Loucy (cell line): ENCODE data around the gene RNFT2.

ENCODE experiments used
- EZH2phosphoT487 ChIP-seq: fragments of 200-600 bp; IDR thresholded peaks from 2 replicates; pipeline ENCODE4 v1.6.1; 2018; ENCODE audit warnings: antibody characterized with exemption, mild to moderate bottlenecking, moderate library complexity, borderline replicate concordance
- TF ChIP-seq, protein P1 (sequence below): fragments of 200-600 bp; sonication (generic); conservative IDR thresholded peaks from 2 replicates; pipeline ENCODE4 v1.5.1; 2014; ENCODE audit warnings: mild to moderate bottlenecking, antibody characterized with exemption, low read length

DNA sequence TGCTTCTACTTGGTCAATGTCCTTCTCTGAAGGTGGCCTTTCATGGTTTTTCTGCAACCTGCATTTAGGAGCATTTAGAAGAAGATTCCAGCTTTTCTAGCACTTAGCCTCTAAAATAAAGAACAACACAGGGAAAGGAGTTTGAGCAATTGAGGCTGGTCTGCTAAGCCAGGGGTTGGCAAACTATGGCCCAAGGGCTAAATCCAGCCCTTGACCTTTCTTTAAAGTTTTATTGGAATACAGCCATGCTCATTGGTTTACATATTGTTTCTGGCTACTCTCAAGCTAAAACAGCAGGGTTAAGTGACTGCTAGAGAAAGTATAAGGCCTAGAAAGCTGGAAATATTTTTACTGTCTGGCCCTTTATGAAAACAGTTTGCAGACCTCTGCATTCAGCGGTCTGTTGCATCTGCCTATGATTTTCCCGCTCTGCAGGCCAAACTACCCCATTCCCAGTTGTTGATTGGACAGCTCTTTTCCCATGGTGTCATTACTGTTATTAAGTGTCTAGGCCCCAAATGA lies 39.5 kb upstream of the RNFT2 start:
- TF ChIP-seq, protein P1, sequence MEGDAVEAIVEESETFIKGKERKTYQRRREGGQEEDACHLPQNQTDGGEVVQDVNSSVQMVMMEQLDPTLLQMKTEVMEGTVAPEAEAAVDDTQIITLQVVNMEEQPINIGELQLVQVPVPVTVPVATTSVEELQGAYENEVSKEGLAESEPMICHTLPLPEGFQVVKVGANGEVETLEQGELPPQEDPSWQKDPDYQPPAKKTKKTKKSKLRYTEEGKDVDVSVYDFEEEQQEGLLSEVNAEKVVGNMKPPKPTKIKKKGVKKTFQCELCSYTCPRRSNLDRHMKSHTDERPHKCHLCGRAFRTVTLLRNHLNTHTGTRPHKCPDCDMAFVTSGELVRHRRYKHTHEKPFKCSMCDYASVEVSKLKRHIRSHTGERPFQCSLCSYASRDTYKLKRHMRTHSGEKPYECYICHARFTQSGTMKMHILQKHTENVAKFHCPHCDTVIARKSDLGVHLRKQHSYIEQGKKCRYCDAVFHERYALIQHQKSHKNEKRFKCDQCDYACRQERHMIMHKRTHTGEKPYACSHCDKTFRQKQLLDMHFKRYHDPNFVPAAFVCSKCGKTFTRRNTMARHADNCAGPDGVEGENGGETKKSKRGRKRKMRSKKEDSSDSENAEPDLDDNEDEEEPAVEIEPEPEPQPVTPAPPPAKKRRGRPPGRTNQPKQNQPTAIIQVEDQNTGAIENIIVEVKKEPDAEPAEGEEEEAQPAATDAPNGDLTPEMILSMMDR, result no peak
- TF ChIP-seq EZH2phosphoT487, result no peak
